H1 (cell line): ENCODE measurements around the gene YPEL2. TPM values are rescaled to one million over a fixed set of nuclear protein-coding genes. Genes with fewer than 3 reads are reported as not detected.

Experiments used
- CBX5 ChIP-seq: fragments of 300-800, 300-1000 bp; sonication (generic); IDR thresholded peaks from 2 replicates; pipeline ENCODE4 v1.7.1; 2016; ENCODE audit warnings: antibody characterized with exemption, low read length, low read depth
- CEBPB ChIP-seq: IDR thresholded peaks from 2 replicates; pipeline ENCODE4 v1.6.1; 2012; ENCODE audit warnings: low read depth, low read length
- CHD1 ChIP-seq: IDR thresholded peaks from 2 replicates; pipeline ENCODE4 v1.6.1; 2012; ENCODE audit warnings: low read depth, low read length, improper control_type of control experiment
- CHD7 ChIP-seq: fragments of 300-600 bp; sonication (generic); IDR thresholded peaks from 2 replicates; pipeline ENCODE4 v1.7.1; 2012; ENCODE audit warnings: low read length, moderate library complexity, mild to moderate bottlenecking, inconsistent platforms; ENCODE audit not compliant: insufficient replicate concordance
- CREB1 ChIP-seq: IDR thresholded peaks from 2 replicates; pipeline ENCODE4 v1.6.1; 2012; ENCODE audit warnings: inconsistent platforms
- GABPA ChIP-seq: IDR thresholded peaks from 2 replicates; pipeline ENCODE4 v1.6.1; 2011; ENCODE audit warnings: mild to moderate bottlenecking, low read length, moderate library complexity, borderline replicate concordance; ENCODE audit not compliant: insufficient read depth
- KDM4A ChIP-seq: IDR thresholded peaks from one replicate; pipeline ENCODE4 v1.7.1; 2012; ENCODE audit warnings: low read depth, mild to moderate bottlenecking, moderate library complexity, low read length, inconsistent platforms; ENCODE audit not compliant: severe bottlenecking
- KDM5A ChIP-seq: fragments of 200-600 bp; IDR thresholded peaks from 2 replicates; pipeline ENCODE4 v1.7.1; 2012; ENCODE audit warnings: mild to moderate bottlenecking, low read length, inconsistent platforms, mixed read lengths
- PHF8 ChIP-seq: fragments of 200-600 bp; sonication (generic); conservative IDR thresholded peaks from 2 replicates; pipeline ENCODE4 v1.7.1; 2012; ENCODE audit warnings: low read depth, mild to moderate bottlenecking, inconsistent platforms, low read length, moderate library complexity
- RFX5 ChIP-seq: IDR thresholded peaks from 2 replicates; pipeline ENCODE4 v1.6.1; 2011; ENCODE audit warnings: low read depth, low read length, improper control_type of control experiment, borderline replicate concordance
- SIN3A ChIP-seq, 2 experiments: IDR thresholded peaks in 1 of 2; conservative IDR thresholded peaks in 1 of 2; 2 replicates each; pipeline ENCODE4 v1.6.1; 2011 to 2012; ENCODE audit warnings: low read length in 2 of 2, improper control_type of control experiment in 1 of 2, low read depth in 1 of 2, mild to moderate bottlenecking in 1 of 2
- SIX5 ChIP-seq: IDR thresholded peaks from 2 replicates; pipeline ENCODE4 v1.6.1; 2011; ENCODE audit warnings: mild to moderate bottlenecking, low read depth, low read length
- SP2 ChIP-seq: IDR thresholded peaks from 2 replicates; pipeline ENCODE4 v1.6.1; 2012; ENCODE audit warnings: mild to moderate bottlenecking, low read length, inconsistent platforms
- polyA plus RNA-seq, 7 experiments: library from polyadenylated mRNA; depleted of rRNA in 3 of 7; stranded (reverse) in 5 of 7; unstranded in 2 of 7; fragments of >200 nt in 5 of 7; fragments of 200-250 nt in 2 of 7; gene quantifications; 1 replicate in 5 of 7; 2 replicates in 1 of 7; 4 replicates in 1 of 7; pipeline versions ENCODE4 v1.2.1 to v1.2.3, GENCODE V29; 2011 to 2013; ENCODE audit warnings: missing spikeins in 2 of 7, mixed read lengths in 2 of 7
- total RNA-seq: library from RNA; stranded (reverse); fragmentation: NEBNext Ultra II Directional; extraction: Animal tissue kit (Norgen Biotek cat#: 25700); gene quantifications from 2 replicates; pipeline ENCODE4 v1.2.1, GENCODE V29; 2021

YPEL2 gene
- total and polyA plus RNA-seq, 2 of the 8 experiments (the other 6 are each of a cell fraction or from before 2014, with no cell fraction given): 1.6 to 3.5 TPM

- TF ChIP-seq CHD7 (no peak), CBX5 (no peak), RFX5 (no peak), CREB1 (no peak), GABPA (no peak), SIX5 (no peak), KDM4A (no peak), CHD1 (no peak), KDM5A (no peak), SIN3A (conservative IDR thresholded peaks at IDR 0.05 in 1 of 2, IDR thresholded peaks at IDR 0.05 in 1 of 2; ENCODE audit: low read depth in 1 of 2, low read length in 2 of 2) (no peak), SP2 (no peak), PHF8 (no peak), CEBPB (no peak)
Observed at GRCh38 chr17:59300941-59301340, 30.5 kb upstream of the YPEL2 start (continued).
